H1 (cell line): ENCODE results near the gene GALNT1.

Experiments used
- CBX5 ChIP-seq: fragments of 300-800, 300-1000 bp; sonication (generic); IDR thresholded peaks from 2 replicates; pipeline ENCODE4 v1.7.1; 2016; ENCODE audit warnings: antibody characterized with exemption, low read length, low read depth
- EZH2 ChIP-seq: fragments of 200-600 bp; sonication (generic); IDR thresholded peaks from 2 replicates; pipeline ENCODE4 v1.7.1; 2012; ENCODE audit warnings: low read depth, mild to moderate bottlenecking, moderate library complexity, low read length, inconsistent platforms; ENCODE audit not compliant: severe bottlenecking
- POLR2A ChIP-seq, 2 experiments: IDR thresholded peaks; 1 replicate in 1 of 2; 2 replicates in 1 of 2; pipeline ENCODE4 v1.6.1; 2011; ENCODE audit warnings: low read depth in 2 of 2, low read length in 2 of 2, mild to moderate bottlenecking in 2 of 2; ENCODE audit errors: control extremely low read depth in 1 of 2
- POU5F1 ChIP-seq: IDR thresholded peaks from 2 replicates; pipeline ENCODE4 v1.6.1; 2011; ENCODE audit warnings: low read depth, mild to moderate bottlenecking, low read length, moderate library complexity
- RAD21 ChIP-seq, 2 experiments: IDR thresholded peaks in 1 of 2; conservative IDR thresholded peaks in 1 of 2; 2 replicates each; pipeline ENCODE4 v1.6.1; 2011; ENCODE audit warnings: low read depth in 2 of 2, low read length in 2 of 2, improper control_type of control experiment in 1 of 2, inconsistent platforms in 1 of 2, mild to moderate bottlenecking in 1 of 2, moderate library complexity in 1 of 2
- RNF2 ChIP-seq: fragments of 200-900, 300-1000 bp; sonication (generic); IDR thresholded peaks from 2 replicates; pipeline ENCODE4 v1.7.1; 2016; ENCODE audit warnings: borderline replicate concordance, low read depth, mild to moderate bottlenecking, antibody characterized with exemption, low read length; ENCODE audit not compliant: poor library complexity, severe bottlenecking; ENCODE audit errors: missing control alignments
- SIN3A ChIP-seq, 2 experiments: IDR thresholded peaks in 1 of 2; conservative IDR thresholded peaks in 1 of 2; 2 replicates each; pipeline ENCODE4 v1.6.1; 2011 to 2012; ENCODE audit warnings: low read length in 2 of 2, improper control_type of control experiment in 1 of 2, low read depth in 1 of 2, mild to moderate bottlenecking in 1 of 2
- TBP ChIP-seq: IDR thresholded peaks from 2 replicates; pipeline ENCODE4 v1.6.1; 2011; ENCODE audit warnings: low read depth, low read length, improper control_type of control experiment
- ZNF274 ChIP-seq: IDR thresholded peaks from 2 replicates; pipeline ENCODE4 v1.7.0; 2012; ENCODE audit warnings: low read length, borderline replicate concordance; ENCODE audit errors: extremely low read depth
- TF ChIP-seq, protein P1 (sequence below), 3 experiments: IDR thresholded peaks; 1 replicate in 2 of 3; 2 replicates in 1 of 3; pipeline versions ENCODE4 v1.5.1 to v1.6.1; 2011; ENCODE audit warnings: low read length in 3 of 3, mild to moderate bottlenecking in 3 of 3, inconsistent platforms in 2 of 3, low read depth in 1 of 3, moderate library complexity in 1 of 3; ENCODE audit not compliant: insufficient read depth in 1 of 3; ENCODE audit errors: control extremely low read depth in 1 of 3
- TF ChIP-seq, protein P2 (sequence below): IDR thresholded peaks from 2 replicates; pipeline ENCODE4 v1.6.1; 2011; ENCODE audit warnings: low read depth, mild to moderate bottlenecking, low read length; ENCODE audit not compliant: insufficient read depth

DNA sequence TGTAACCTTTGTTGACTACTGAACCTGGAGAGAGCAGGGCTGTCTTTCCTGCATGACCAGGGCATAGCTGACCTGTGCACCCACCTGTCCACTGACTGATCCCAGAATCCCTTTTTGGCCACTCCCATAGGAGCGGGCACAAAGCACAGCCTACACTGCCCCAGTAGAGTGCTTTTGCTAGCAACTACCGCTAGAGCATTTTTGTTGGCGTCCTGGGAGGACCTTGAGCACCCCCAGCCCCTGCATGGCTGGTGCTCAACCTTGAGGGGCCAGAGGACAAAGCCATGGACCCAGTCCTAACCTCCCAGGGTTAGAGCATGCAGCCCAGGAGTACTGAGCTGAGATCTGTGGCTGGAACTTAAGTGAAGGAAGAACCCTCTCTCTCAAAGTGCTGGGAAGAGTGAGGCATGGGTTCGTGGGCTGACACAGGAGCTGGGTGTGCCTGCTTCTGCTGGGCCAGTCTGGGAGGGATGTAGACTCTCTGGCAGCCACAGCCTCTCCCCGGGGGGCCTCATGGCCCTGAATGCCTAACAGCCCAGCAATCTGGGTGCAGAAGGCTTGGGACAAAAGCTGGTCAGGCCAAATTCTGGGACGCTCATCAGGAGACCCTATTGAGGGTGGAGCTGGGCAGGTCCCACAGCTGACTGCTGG, 140.0 kb downstream of the GALNT1 start:
- TF ChIP-seq, protein P1, sequence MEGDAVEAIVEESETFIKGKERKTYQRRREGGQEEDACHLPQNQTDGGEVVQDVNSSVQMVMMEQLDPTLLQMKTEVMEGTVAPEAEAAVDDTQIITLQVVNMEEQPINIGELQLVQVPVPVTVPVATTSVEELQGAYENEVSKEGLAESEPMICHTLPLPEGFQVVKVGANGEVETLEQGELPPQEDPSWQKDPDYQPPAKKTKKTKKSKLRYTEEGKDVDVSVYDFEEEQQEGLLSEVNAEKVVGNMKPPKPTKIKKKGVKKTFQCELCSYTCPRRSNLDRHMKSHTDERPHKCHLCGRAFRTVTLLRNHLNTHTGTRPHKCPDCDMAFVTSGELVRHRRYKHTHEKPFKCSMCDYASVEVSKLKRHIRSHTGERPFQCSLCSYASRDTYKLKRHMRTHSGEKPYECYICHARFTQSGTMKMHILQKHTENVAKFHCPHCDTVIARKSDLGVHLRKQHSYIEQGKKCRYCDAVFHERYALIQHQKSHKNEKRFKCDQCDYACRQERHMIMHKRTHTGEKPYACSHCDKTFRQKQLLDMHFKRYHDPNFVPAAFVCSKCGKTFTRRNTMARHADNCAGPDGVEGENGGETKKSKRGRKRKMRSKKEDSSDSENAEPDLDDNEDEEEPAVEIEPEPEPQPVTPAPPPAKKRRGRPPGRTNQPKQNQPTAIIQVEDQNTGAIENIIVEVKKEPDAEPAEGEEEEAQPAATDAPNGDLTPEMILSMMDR (IDR thresholded peaks at IDR 0.05; ENCODE audit: control extremely low read depth in 1 of 3, insufficient read depth in 1 of 3, low read depth in 1 of 3, low read length in 3 of 3), result no peak
- TF ChIP-seq, protein P2, sequence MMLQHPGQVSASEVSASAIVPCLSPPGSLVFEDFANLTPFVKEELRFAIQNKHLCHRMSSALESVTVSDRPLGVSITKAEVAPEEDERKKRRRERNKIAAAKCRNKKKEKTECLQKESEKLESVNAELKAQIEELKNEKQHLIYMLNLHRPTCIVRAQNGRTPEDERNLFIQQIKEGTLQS, result no peak
- no peak for TF ChIP-seq SIN3A (conservative IDR thresholded peaks at IDR 0.05 in 1 of 2, IDR thresholded peaks at IDR 0.05 in 1 of 2; ENCODE audit: low read depth in 1 of 2, low read length in 2 of 2)
- no peak for TF ChIP-seq EZH2
- TF ChIP-seq POLR2A (IDR thresholded peaks at IDR 0.05; ENCODE audit: control extremely low read depth in 1 of 2, low read depth in 2 of 2, low read length in 2 of 2), result no peak
- no peak for TF ChIP-seq RNF2
- no peak for TF ChIP-seq POU5F1
- TF ChIP-seq CBX5, result no peak
- no peak for TF ChIP-seq TBP
- TF ChIP-seq RAD21 (IDR thresholded peaks at IDR 0.05 in 1 of 2, conservative IDR thresholded peaks at IDR 0.05 in 1 of 2; ENCODE audit: low read depth in 2 of 2, low read length in 2 of 2), result no peak
- no peak for TF ChIP-seq ZNF274
